HG03354 (cell line): ENCODE results near the gene PATZ1.
"Not testable (repeated sequence)": the region's sequence is repeated elsewhere in the genome, so short reads cannot be mapped to it uniquely, and the experiment has no call there.

Source experiments
- ATAC-seq: cut with Tn5 transposase; IDR thresholded peaks from one replicate; pipeline ENCODE4 v1.9.1; 2021; ENCODE audit warnings: mild to moderate bottlenecking; ENCODE audit not compliant: unreplicated experiment, poor library complexity, severe bottlenecking

PATZ1 gene

GRCh38 chr22:31321421-31321820 lies 24.7 kb downstream of the PATZ1 start:
- no peak for ATAC-seq

- not testable (repeated sequence) for ATAC-seq
Measured at GRCh38 chr22:31314220-31314619, 31.9 kb downstream of the PATZ1 start.

DNA sequence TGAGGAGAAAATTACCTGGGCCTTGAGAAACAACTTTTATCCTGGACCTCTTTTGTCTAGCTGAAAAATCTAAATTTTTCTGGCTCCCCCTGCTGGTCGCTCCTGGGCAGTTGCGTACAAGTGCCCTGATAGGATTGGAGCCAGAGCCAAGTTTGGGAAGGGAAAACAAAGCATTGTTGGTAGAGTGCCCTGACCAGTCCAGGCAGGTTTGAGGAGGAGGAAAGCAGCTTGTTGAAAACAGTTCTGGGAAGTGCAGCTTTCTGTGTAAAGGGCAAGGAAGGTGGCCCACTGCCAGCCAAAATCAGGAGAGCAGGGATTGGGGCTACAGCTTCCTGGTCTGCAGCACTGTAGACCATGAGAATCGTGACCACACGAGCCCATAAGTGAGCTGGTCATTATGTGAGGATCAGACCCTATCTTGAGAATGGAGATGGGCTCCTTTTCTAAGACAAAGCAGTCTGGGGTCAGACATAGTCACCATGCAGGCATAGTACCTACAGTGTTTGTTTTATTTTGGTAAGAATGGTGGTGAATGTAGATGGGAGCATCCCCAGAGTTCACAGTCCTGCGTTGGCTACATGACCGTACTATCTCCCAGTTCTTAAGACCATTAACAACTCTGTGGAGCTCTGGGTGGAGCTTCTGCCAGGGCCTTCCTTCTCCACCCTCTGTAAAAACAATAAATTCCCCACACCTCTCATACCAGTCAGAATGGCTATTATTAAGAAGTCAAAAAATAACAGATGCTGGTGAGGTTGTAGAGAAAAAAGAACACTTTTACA lies 32.6 kb downstream of the PATZ1 start:
- ATAC-seq: no peak

DNA sequence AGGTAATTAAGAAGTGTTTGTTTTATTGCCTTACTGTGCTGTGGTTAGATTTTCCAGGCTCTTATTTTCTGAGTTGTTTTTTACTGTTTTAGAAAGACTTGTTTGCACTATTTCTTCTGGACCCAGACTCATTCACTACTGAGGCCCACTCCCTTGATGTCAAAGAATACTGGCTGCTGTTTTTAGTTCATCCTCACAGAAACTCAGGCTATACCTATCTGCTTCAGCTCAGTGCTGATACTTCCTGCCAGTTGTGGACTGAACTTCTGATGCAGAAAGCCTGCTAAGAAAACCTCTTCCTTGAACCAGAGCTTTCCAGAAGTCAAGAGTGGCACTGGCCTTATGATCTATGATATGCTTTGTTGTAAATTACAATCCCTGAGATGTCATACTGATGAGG lies 38.0 kb downstream of the PATZ1 start:
- no peak for ATAC-seq

- ATAC-seq: no peak
Measured at GRCh38 chr22:31305194-31305593, 41.0 kb downstream of the PATZ1 start.

GRCh38 chr22:31302537-31302936 lies 43.6 kb downstream of the PATZ1 start:
- no peak for ATAC-seq

DNA sequence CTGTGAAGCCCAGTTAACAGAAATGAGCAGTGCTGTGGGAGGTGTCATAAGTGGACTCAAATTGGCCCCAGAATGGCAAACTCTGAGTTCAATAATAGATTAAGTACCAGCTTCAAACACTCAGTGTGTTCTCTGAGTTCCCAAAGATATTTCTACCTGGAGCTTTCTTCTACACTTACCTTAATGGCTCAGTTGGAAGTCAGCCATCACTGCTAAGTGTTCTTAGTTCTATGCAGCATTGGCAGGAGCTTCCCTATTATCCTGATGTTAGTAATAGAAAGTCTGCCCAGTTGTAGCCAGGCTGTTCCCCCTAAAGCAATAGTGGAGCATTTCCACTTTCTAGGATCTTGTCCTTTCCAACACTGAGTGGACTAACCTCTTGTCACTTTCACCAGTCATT lies 44.1 kb downstream of the PATZ1 start:
- no peak for ATAC-seq

DNA sequence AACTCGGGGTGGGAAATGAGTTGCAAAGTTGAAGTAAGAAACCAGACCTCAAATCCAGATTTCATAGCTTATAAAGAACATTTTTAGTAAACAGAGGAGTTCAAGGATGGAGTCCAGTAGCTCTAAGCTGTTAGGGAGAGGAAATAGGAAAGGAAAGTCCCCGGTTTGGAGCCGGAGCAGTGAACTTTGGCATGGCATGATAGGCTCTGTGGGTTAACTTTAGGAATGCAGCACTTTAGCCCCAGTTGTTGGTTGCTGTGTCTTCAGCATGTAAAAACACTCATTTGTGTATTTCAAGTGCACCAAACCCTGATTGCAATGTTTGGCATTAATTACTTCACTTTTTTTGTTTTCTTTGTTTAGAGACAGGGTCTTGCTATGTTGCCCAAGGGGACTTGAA lies 45.2 kb downstream of the PATZ1 start:
- no peak for ATAC-seq

GRCh38 chr22:31295831-31296657 lies 50.1 kb downstream of the PATZ1 start:
- ATAC-seq: no peak

DNA sequence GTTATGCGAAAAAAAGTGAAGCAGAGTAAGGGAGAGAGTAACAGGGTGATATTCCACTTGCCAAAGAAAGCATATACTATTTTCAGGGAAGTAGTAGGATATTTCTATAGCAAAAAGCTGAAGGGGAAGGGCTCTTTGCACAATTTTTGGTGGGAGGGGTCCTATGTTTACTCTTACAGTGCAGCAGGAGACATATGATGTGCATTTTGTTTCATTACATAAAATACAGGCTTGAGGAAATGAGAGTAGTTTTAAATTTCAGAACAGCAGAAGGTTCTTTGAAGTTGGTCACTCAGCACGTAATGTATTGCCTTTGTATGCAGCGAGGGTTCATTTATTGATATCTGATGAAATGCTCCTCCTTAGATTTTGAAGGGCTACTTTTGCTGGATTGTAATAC lies 50.8 kb downstream of the PATZ1 start:
- ATAC-seq: no peak

DNA sequence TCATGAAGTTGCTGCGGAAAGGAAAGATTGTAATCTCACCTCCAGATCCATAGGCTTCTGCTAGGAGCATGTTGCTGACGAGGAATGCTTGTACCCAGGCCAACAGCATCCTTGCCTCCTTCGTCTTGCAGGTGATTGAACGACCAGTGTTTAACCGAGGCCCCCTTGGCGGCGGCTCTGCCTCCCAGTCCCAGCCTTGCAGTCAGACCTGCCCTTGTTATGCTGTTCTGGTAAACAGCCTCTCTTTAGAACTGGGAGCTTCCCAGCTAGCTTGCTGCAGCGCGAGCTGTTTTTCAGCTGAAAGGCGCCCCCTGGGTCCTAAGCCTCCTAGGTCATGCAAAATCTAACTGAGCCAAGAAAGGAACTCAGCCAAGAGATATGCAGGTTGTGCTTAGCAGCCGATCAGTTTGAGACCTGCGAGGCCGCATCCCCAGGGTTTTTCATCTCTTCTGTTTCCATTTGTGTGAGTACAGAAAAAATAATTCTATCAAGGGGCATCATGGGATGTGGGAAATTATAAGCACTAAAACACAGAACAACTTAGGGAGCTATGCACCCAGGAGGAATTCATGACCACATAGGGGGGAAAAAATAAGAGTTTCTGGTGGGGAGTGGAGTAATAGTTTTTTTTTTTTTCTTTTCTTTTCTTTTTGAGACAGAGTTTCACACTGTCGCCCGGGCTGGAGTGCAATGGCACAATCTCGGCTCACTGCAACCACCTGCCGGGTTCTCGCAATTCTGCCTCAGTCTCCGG lies 53.7 kb downstream of the PATZ1 start, which contains the start of gene PIK3IP1:
Gene PIK3IP1, minus strand, starts transcription at position 253 of the 754 bp plus-strand sequence. Its CDS starts 144 bp downstream, at position 109.
- no peak for ATAC-seq

GRCh38 chr22:31291481-31292235 lies 54.5 kb downstream of the PATZ1 start:
- no peak for ATAC-seq

- ATAC-seq: peak; percentile 89
Measured at GRCh38 chr22:31290494-31291471, 55.4 kb downstream of the PATZ1 start.

DNA sequence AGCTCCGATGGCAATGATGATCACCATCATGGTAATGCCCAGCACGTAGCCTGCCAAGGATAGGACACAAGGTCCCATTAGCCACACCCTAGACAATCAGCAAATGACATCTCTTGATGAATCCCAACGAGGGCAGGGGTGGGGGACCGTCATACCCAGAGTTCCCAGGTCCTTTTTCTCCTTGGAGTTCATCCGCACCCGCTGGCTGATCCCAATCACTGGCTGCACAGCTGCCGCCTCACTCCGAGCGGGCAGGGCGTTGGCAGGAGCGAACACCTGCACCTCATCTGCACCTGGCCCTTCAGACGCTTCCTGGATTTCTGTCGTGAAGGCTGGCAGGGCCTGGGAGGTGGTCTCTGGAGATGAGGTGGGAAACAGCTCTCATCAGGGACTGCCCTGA lies 56.8 kb downstream of the PATZ1 start:
- no peak for ATAC-seq

GRCh38 chr22:31288496-31289240 lies 57.5 kb downstream of the PATZ1 start:
- no peak for ATAC-seq

GRCh38 chr22:31287818-31288495 lies 58.2 kb downstream of the PATZ1 start:
- no peak for ATAC-seq
